ENCODE measurements around the gene IFNB1.

DNA sequence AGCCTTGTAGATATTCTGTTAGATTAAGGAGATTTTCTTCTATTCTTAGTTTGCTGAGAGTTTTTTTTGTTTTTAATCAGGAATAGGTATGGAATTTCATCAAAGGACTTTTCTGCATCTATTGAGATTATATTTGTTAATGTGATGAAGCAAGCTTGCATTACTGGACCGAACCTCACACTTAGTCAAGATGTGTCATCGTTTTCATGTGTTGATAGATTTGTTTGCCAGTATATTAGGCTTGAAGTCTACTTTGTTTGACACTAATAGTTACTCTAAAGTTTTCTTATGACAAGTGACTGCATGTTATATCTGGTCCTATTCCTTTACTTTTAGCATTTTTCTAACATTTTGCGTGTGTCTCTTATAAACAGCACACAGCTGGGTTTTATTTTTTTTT lies 33.9 kb downstream of the IFNB1 start:
- TF ChIP-seq CTCF (IDR thresholded peaks at IDR 0.05) (no peak), EZH2 (IDR thresholded peaks at IDR 0.05; ENCODE audit: borderline replicate concordance, insufficient read depth, low read depth, low read length, poor library complexity, severe bottlenecking) (no peak)
